CD14-positive monocyte (primary cell): ENCODE data around the gene HS3ST4. TPM values are rescaled to one million over a fixed set of nuclear protein-coding genes. Genes with fewer than 3 reads are reported as not detected.

Experiments
- DNase-seq, 3 donors: peaks; one replicate each; pipeline ENCODE4 v3.0.0-alpha.2; 2011 to 2022
- H2AFZ ChIP-seq: 2 replicates; pipeline ENCODE4 v1.6.0; 2012; ENCODE audit warnings: mild to moderate bottlenecking, low read depth, low read length, inconsistent platforms; ENCODE audit not compliant: insufficient read depth, poor library complexity, severe bottlenecking
- H3K27ac ChIP-seq, 2 donors: 1 replicate in 1 of 2; 2 replicates in 1 of 2; pipeline ENCODE4 v1.5.1; 2012 to 2013; ENCODE audit warnings: low read length in 2 of 2, control low read depth in 1 of 2, inconsistent platforms in 1 of 2, low read depth in 1 of 2, mild to moderate bottlenecking in 1 of 2
- H3K27me3 ChIP-seq, 2 donors: one replicate each; pipeline versions ENCODE4 v1.6.0 to v1.6.1; 2011 to 2013; ENCODE audit warnings: low read length in 2 of 2; ENCODE audit not compliant: control insufficient read depth in 2 of 2, insufficient read depth in 2 of 2
- H3K36me3 ChIP-seq, 2 donors: replicated peaks in 1 of 2; 1 replicate in 1 of 2; 2 replicates in 1 of 2; pipeline versions ENCODE4 v1.5.1 to v1.6.1; 2012 to 2013; ENCODE audit warnings: low read length in 2 of 2, control low read depth in 1 of 2, inconsistent platforms in 1 of 2, mild to moderate bottlenecking in 1 of 2; ENCODE audit not compliant: insufficient read depth in 2 of 2, control insufficient read depth in 1 of 2
- H3K4me1 ChIP-seq, 2 donors: 1 replicate in 1 of 2; 2 replicates in 1 of 2; pipeline versions ENCODE4 v1.5.1 to v1.6.1; 2012 to 2013; ENCODE audit warnings: low read length in 2 of 2, control low read depth in 1 of 2, inconsistent platforms in 1 of 2, mild to moderate bottlenecking in 1 of 2, moderate library complexity in 1 of 2; ENCODE audit not compliant: insufficient read depth in 2 of 2, control insufficient read depth in 1 of 2
- H3K4me2 ChIP-seq: replicated peaks from 2 replicates; pipeline ENCODE3; 2012; ENCODE audit warnings: low read length, moderate library complexity, mild to moderate bottlenecking; ENCODE audit not compliant: poor library complexity, severe bottlenecking; ENCODE audit errors: extremely low read depth
- H3K4me3 ChIP-seq, 3 experiments: fragments of 200-600 bp in 1 of 3; sonication (generic) in 1 of 3; replicated peaks in 1 of 3; 1 replicate in 2 of 3; 2 replicates in 1 of 3; pipeline ENCODE4 v1.5.1; 2011 to 2013; ENCODE audit warnings: low read length in 3 of 3, mild to moderate bottlenecking in 3 of 3, control low read depth in 2 of 3, low read depth in 2 of 3, inconsistent platforms in 1 of 3, moderate library complexity in 1 of 3
- H3K79me2 ChIP-seq: 2 replicates; pipeline ENCODE4 v1.6.0; 2012; ENCODE audit warnings: mild to moderate bottlenecking, control low read depth, inconsistent platforms, low read length, moderate library complexity; ENCODE audit not compliant: insufficient read depth
- H3K9ac ChIP-seq: 2 replicates; pipeline ENCODE4 v1.6.0; 2017; ENCODE audit warnings: low read length, mild to moderate bottlenecking; ENCODE audit not compliant: insufficient read depth, poor library complexity, severe bottlenecking
- H3K9me3 ChIP-seq, 2 donors: replicated peaks in 1 of 2; 1 replicate in 1 of 2; 2 replicates in 1 of 2; pipeline versions ENCODE4 v1.5.1 to v1.6.1; 2012 to 2013; ENCODE audit warnings: low read length in 2 of 2, control low read depth in 1 of 2; ENCODE audit not compliant: control insufficient read depth in 1 of 2, insufficient read depth in 1 of 2
- H4K20me1 ChIP-seq: 2 replicates; pipeline ENCODE4 v1.6.0; 2012; ENCODE audit warnings: mild to moderate bottlenecking, low read length, control low read depth, moderate library complexity; ENCODE audit not compliant: insufficient read depth
- H3K27ac Mint-ChIP-seq, 7 donors: one replicate each; pipeline ENCODE4 v1.8.0; 2020; ENCODE audit warnings: mild to moderate bottlenecking in 7 of 7, mixed read lengths in 7 of 7, moderate library complexity in 6 of 7, inconsistent platforms in 2 of 7
- H3K27me3 Mint-ChIP-seq, 3 donors: one replicate each; pipeline ENCODE4 v1.8.0; 2021 to 2022; ENCODE audit warnings: low read depth in 3 of 3, mild to moderate bottlenecking in 3 of 3, mixed read lengths in 3 of 3, moderate library complexity in 3 of 3, inconsistent platforms in 1 of 3
- H3K36me3 Mint-ChIP-seq, 2 donors: one replicate each; pipeline ENCODE4 v1.8.0; 2020; ENCODE audit warnings: mixed read lengths in 2 of 2, inconsistent platforms in 1 of 2, mild to moderate bottlenecking in 1 of 2
- H3K4me1 Mint-ChIP-seq: one replicate; pipeline ENCODE4 v1.8.0; 2020; ENCODE audit warnings: mild to moderate bottlenecking, mixed read lengths
- H3K4me3 Mint-ChIP-seq, 2 donors: one replicate each; pipeline ENCODE4 v1.8.0; 2020; ENCODE audit warnings: mild to moderate bottlenecking in 2 of 2, mixed read lengths in 2 of 2, moderate library complexity in 1 of 2
- H3K9me3 Mint-ChIP-seq, 7 donors: one replicate each; pipeline ENCODE4 v1.8.0; 2020 to 2022; ENCODE audit warnings: mixed read lengths in 7 of 7, mild to moderate bottlenecking in 6 of 7, moderate library complexity in 6 of 7, inconsistent platforms in 2 of 7
- WGBS: methylation state at CpG from one replicate; pipeline ENCODE4 v1.1.5; 2013; ENCODE audit warnings: missing lambda C conversion rate; ENCODE audit not compliant: insufficient coverage; 5-methylcytosine and 5-hydroxymethylcytosine counted together
- intact Hi-C, 2 donors: fragments of 100-400 bp; cut with micrococcal nuclease; formaldehyde crosslinking; loops; one replicate each; pipeline versions ENCODE4 v1.15.0 to v1.15.1; 2023
- polyA plus RNA-seq, 3 donors: library from polyadenylated mRNA; depleted of rRNA in 1 of 3; unstranded in 2 of 3; stranded (reverse) in 1 of 3; fragments of 300-500 nt in 2 of 3; fragments of >200 nt in 1 of 3; fragmentation: Illumina TruSeq in 2 of 3; gene quantifications; 1 replicate in 2 of 3; 2 replicates in 1 of 3; pipeline ENCODE4 v1.2.3, GENCODE V29; 2012 to 2021
- TF ChIP-seq, protein P1 (sequence below): fragments of 200-600 bp; IDR thresholded peaks from one replicate; pipeline ENCODE4 v1.8.0; 2022; ENCODE audit warnings: antibody characterized with exemption, mild to moderate bottlenecking

Gene HS3ST4
- polyA plus RNA-seq, 3 donors, result not detected

DNA sequence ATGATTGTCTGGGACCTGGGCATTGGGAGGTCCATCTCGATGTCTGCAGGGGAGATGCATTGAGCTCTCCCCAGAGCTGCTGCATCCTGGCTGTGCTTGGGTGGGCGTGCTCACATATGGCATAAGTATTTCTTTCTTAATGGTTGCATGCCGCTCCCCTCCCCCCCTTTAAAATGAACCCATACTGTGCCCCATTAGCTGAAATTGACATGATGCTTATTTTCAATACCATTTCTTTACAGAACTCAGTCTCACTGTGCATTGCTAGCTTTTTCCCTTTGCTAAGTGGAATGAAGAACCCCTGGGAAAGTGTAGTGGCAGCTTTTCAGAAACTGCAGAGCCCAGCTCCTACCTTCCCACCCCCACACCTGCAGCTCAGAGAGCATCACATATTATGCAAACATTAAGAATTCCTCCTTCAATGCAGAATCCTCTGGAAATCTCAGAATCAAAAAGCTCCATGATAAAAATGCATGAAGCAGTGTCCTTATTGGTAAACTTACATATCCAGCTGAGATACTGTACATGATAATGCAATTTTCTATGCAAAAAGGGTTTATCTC is 56.4 kb downstream of the HS3ST4 start:
- H4K20me1 ChIP-seq, result no peaks in the 10 kb centered on the region
- H3K4me3 ChIP-seq, result no peak overlapping the region
- H2AFZ ChIP-seq, result no peak overlapping the region
- Mint-ChIP-seq H3K4me1 (no peaks in the 10 kb centered on the region), H3K27ac (no peak overlapping the region), H3K36me3 (no peaks in the 10 kb centered on the region), H3K27me3 (no peaks in the 10 kb centered on the region), H3K4me3 (no peak overlapping the region), H3K9me3 (peaks cover 0 to 6% (median 0%) of the 10 kb centered on the region in 7 donors)
- H3K9me3 ChIP-seq, result no peaks in the 10 kb centered on the region
- H3K36me3 ChIP-seq, result no peaks in the 10 kb centered on the region
- H3K27ac ChIP-seq, result no peak overlapping the region
- TF ChIP-seq, protein P1, sequence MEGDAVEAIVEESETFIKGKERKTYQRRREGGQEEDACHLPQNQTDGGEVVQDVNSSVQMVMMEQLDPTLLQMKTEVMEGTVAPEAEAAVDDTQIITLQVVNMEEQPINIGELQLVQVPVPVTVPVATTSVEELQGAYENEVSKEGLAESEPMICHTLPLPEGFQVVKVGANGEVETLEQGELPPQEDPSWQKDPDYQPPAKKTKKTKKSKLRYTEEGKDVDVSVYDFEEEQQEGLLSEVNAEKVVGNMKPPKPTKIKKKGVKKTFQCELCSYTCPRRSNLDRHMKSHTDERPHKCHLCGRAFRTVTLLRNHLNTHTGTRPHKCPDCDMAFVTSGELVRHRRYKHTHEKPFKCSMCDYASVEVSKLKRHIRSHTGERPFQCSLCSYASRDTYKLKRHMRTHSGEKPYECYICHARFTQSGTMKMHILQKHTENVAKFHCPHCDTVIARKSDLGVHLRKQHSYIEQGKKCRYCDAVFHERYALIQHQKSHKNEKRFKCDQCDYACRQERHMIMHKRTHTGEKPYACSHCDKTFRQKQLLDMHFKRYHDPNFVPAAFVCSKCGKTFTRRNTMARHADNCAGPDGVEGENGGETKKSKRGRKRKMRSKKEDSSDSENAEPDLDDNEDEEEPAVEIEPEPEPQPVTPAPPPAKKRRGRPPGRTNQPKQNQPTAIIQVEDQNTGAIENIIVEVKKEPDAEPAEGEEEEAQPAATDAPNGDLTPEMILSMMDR, result no peak
- WGBS, result 83% methylated on average over 1 of the region's 3 CpGs
- H3K79me2 ChIP-seq, result no peaks in the 10 kb centered on the region
- no peak overlapping the region for H3K9ac ChIP-seq
- no peaks in the 10 kb centered on the region for H3K4me1 ChIP-seq
- intact Hi-C loops, result no loop called here
- no peak for DNase-seq
- no peak overlapping the region for H3K4me2 ChIP-seq
- no peaks in the 10 kb centered on the region for H3K27me3 ChIP-seq

DNA sequence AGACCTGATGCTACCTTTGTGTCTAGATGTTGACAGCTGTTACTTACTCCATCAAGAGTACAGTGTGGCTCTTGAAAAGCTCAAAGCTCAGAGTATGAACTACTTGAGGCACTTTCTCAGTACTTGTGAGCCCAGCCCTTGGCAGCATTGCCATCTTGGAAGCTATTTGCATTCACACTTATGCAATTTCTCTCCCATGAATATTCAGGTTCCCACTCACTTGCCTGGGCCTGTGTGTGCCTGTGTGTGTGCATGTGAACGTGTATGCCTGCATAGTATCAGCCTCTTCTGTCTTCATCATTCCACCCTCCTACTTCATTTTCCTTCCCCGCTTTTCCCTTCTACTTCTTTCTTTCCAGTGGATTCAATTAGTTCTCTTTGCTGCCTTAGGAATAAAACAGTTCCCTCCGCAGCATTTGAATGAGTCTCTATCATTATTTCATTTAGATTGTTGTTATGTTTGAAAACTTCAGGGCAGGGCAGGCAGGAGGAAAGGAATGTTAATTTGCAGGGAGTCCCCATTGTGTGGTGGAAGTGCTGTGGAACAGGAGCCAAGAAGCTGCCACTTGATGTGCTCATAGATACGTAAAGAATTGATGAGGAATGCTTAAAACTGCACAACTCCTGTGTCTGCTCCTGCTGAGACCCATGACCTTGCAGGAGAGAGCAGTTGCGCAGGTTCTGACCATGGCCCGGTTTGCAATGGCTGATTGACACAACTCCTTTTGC is 58.9 kb downstream of the HS3ST4 start:
- no peak for DNase-seq
- H3K27ac Mint-ChIP-seq, result no peak overlapping the region
- Histone ChIP-seq H3K9ac (no peak overlapping the region), H3K79me2 (no peaks in the 10 kb centered on the region), H4K20me1 (no peaks in the 10 kb centered on the region), H3K27me3 (no peaks in the 10 kb centered on the region), H3K27ac (no peak overlapping the region), H3K4me2 (no peak overlapping the region), H3K4me3 (no peak overlapping the region), H3K36me3 (no peaks in the 10 kb centered on the region), H3K4me1 (no peaks in the 10 kb centered on the region), H2AFZ (no peak overlapping the region), H3K9me3 (no peaks in the 10 kb centered on the region)
- H3K27me3 Mint-ChIP-seq, result no peaks in the 10 kb centered on the region
- H3K4me3 Mint-ChIP-seq, result no peak overlapping the region
- 88% methylated on average over 2 of the region's 6 CpGs for WGBS
- TF ChIP-seq, protein P1, result no peak
- no peaks in the 10 kb centered on the region for H3K36me3 Mint-ChIP-seq
- H3K4me1 Mint-ChIP-seq, result no peaks in the 10 kb centered on the region
- intact Hi-C loops, result no loop called here
- peaks cover 0 to 8% (median 0%) of the 10 kb centered on the region in 7 donors for H3K9me3 Mint-ChIP-seq
